IPS-NIHi11 (cell line): ENCODE data around the gene B4GALNT3.

ENCODE experiments used
- DNase-seq: peaks from one replicate; pipeline ENCODE4 v3.0.0; 2012; ENCODE audit warnings: mixed read lengths, low spot score

Gene B4GALNT3

GRCh38 chr12:559208-559905 is 99.6 kb downstream of the B4GALNT3 start:
- no peak for DNase-seq

- no peak for DNase-seq
Observed at GRCh38 chr12:559906-560455, 100.2 kb downstream of the B4GALNT3 start.

- DNase-seq: no peak
Observed at GRCh38 chr12:560691-561390, 101.1 kb downstream of the B4GALNT3 start.

GRCh38 chr12:561391-561705 is 101.6 kb downstream of the B4GALNT3 start:
- DNase-seq: no peak

- DNase-seq: no peak
Observed at GRCh38 chr12:561908-562593, 102.3 kb downstream of the B4GALNT3 start.

GRCh38 chr12:562634-563033 is 102.9 kb downstream of the B4GALNT3 start:
- no peak for DNase-seq

GRCh38 chr12:563250-563781 is 103.6 kb downstream of the B4GALNT3 start:
- no peak for DNase-seq

GRCh38 chr12:563787-564298 is 104.1 kb downstream of the B4GALNT3 start:
- DNase-seq: no peak

- DNase-seq: no peak
Observed at GRCh38 chr12:565161-565560, 105.4 kb downstream of the B4GALNT3 start.

- DNase-seq: no peak
Observed at GRCh38 chr12:565589-566105, 105.9 kb downstream of the B4GALNT3 start.

- DNase-seq: no peak
Observed at GRCh38 chr12:568486-568885, 108.7 kb downstream of the B4GALNT3 start.

- DNase-seq: no peak
Observed at GRCh38 chr12:569091-569676, 109.4 kb downstream of the B4GALNT3 start.

- DNase-seq: peak; percentile 96
Observed at GRCh38 chr12:569803-570434, 110.2 kb downstream of the B4GALNT3 start.

- DNase-seq: peak; percentile 93
Observed at GRCh38 chr12:570435-570920, 110.7 kb downstream of the B4GALNT3 start.

- peak; percentile 81 for DNase-seq
Observed at GRCh38 chr12:570921-571794, 111.4 kb downstream of the B4GALNT3 start.

- no peak for DNase-seq
Observed at GRCh38 chr12:571795-572531, 112.2 kb downstream of the B4GALNT3 start.

GRCh38 chr12:572532-572899 is 112.8 kb downstream of the B4GALNT3 start:
- no peak for DNase-seq

- DNase-seq: no peak
Observed at GRCh38 chr12:573232-573631, 113.5 kb downstream of the B4GALNT3 start.

GRCh38 chr12:574475-575128 is 114.9 kb downstream of the B4GALNT3 start:
- no peak for DNase-seq
